HepG2 (cell line): ENCODE results near the gene NES. TPM values are rescaled to one million over a fixed set of nuclear protein-coding genes. Genes with fewer than 3 reads are reported as not detected.
A peak's percentile ranks its signal among the peaks of the same experiment; 100 is the strongest.

ENCODE experiments used
- E2F5 ChIP-seq: sonication (generic); formaldehyde crosslinking; conservative IDR thresholded peaks from 2 replicates; pipeline ENCODE4 v1.4.0; 2020; ENCODE audit warnings: missing genetic modification reagents
- ELF1 ChIP-seq: sonication (generic); formaldehyde crosslinking; IDR thresholded peaks from 2 replicates; pipeline ENCODE4 v1.4.0; 2020; ENCODE audit warnings: missing genetic modification reagents
- ELF4 ChIP-seq: sonication (generic); formaldehyde crosslinking; IDR thresholded peaks from 2 replicates; pipeline ENCODE4 v1.5.0; 2020; ENCODE audit warnings: missing genetic modification reagents, mild to moderate bottlenecking, moderate library complexity, borderline replicate concordance
- FOXP1 ChIP-seq, 2 experiments: fragments of 450-650 bp in 1 of 2; IDR thresholded peaks; 2 replicates each; pipeline ENCODE4 v1.6.1; 2017 to 2018; ENCODE audit warnings: antibody characterized with exemption in 1 of 2
- HOXA3 ChIP-seq: sonication (generic); formaldehyde crosslinking; IDR thresholded peaks from 2 replicates; pipeline ENCODE4 v1.5.0; 2020; ENCODE audit warnings: missing genetic modification reagents
- NFAT5 ChIP-seq: sonication (generic); formaldehyde crosslinking; IDR thresholded peaks from 2 replicates; pipeline ENCODE4 v1.4.0; 2020; ENCODE audit warnings: missing genetic modification reagents
- TBP ChIP-seq: sonication (generic); formaldehyde crosslinking; IDR thresholded peaks from 2 replicates; pipeline ENCODE4 v1.5.0; 2020; ENCODE audit warnings: missing genetic modification reagents
- TBX2 ChIP-seq: sonication (generic); formaldehyde crosslinking; IDR thresholded peaks from 2 replicates; pipeline ENCODE4 v1.5.0; 2020; ENCODE audit warnings: missing genetic modification reagents, mild to moderate bottlenecking, borderline replicate concordance
- ZNF331 ChIP-seq: sonication (generic); formaldehyde crosslinking; IDR thresholded peaks from 2 replicates; pipeline ENCODE4 v1.4.0; 2020; ENCODE audit warnings: missing genetic modification reagents
- ZNF710 ChIP-seq: sonication (generic); formaldehyde crosslinking; IDR thresholded peaks from 2 replicates; pipeline ENCODE4 v1.5.0; 2020; ENCODE audit warnings: mild to moderate bottlenecking, missing genetic modification reagents, borderline replicate concordance
- ZNF770 ChIP-seq: sonication (generic); formaldehyde crosslinking; IDR thresholded peaks from 2 replicates; pipeline ENCODE4 v1.5.0; 2020; ENCODE audit warnings: mild to moderate bottlenecking, missing genetic modification reagents
- polyA plus RNA-seq, 8 experiments: library from polyadenylated mRNA; depleted of rRNA in 3 of 8; stranded (reverse) in 7 of 8; unstranded in 1 of 8; fragments of >200 nt; fragmentation: Illumina TruSeq in 4 of 8; extraction: Trizol in 4 of 8; gene quantifications; 2 replicates each; pipeline versions ENCODE4 v1.2.1 to v1.2.3, GENCODE V29; 2011 to 2016; ENCODE audit warnings: low read depth in 4 of 8, missing spikeins in 1 of 8, mixed read lengths in 1 of 8; ENCODE audit not compliant: insufficient read depth in 1 of 8
- total RNA-seq, 5 experiments: library from RNA; depleted of rRNA; stranded (reverse); fragments of >200 nt; fragmentation: Illumina TruSeq; extraction: Trizol; gene quantifications; 2 replicates each; pipeline ENCODE4 v1.2.3, GENCODE V29; 2016; ENCODE audit warnings: low read depth in 1 of 5
- TF ChIP-seq, protein P1 (sequence below): IDR thresholded peaks from 2 replicates; pipeline ENCODE4 v1.6.1; 2016; ENCODE audit warnings: mild to moderate bottlenecking
- TF ChIP-seq, protein P2 (sequence below): sonication (generic); formaldehyde crosslinking; IDR thresholded peaks from 2 replicates; pipeline ENCODE4 v1.5.1; 2020; ENCODE audit warnings: mild to moderate bottlenecking, moderate library complexity, missing genetic modification reagents

The NES gene
- total and polyA plus RNA-seq, 2 of the 13 experiments (the other 11 are each of a cell fraction or from before 2014, with no cell fraction given) = 1.7 to 16.6 TPM

- TF ChIP-seq ZNF770 = 0 out of 2 replicates have a peak, but pooled peaks have one; percentile 8
- TF ChIP-seq ZNF710 (CRISPR knock-in tag) = peak; percentile 49; the same call in 1 of the 2 replicates
- 0 out of 2 replicates have a peak, but pooled peaks have one; percentile 21 for TF ChIP-seq ZNF331 (CRISPR knock-in tag)
- TF ChIP-seq HOXA3 (CRISPR knock-in tag) = peak; percentile 60; the same call in 1 of the 2 replicates
- no peak for TF ChIP-seq ELF4 (CRISPR knock-in tag)
- TF ChIP-seq, protein P1, sequence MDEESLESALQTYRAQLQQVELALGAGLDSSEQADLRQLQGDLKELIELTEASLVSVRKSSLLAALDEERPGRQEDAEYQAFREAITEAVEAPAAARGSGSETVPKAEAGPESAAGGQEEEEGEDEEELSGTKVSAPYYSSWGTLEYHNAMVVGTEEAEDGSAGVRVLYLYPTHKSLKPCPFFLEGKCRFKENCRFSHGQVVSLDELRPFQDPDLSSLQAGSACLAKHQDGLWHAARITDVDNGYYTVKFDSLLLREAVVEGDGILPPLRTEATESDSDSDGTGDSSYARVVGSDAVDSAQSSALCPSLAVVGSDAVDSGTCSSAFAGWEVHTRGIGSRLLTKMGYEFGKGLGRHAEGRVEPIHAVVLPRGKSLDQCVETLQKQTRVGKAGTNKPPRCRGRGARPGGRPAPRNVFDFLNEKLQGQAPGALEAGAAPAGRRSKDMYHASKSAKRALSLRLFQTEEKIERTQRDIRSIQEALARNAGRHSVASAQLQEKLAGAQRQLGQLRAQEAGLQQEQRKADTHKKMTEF (CRISPR knock-in tag) = 0 out of 2 replicates have a peak, but pooled peaks have one; percentile 18
- TF ChIP-seq FOXP1 (IDR thresholded peaks at IDR 0.05) = no peak
- TF ChIP-seq FOXP1 (CRISPR knock-in tag; IDR thresholded peaks at IDR 0.05) = no peak
- TF ChIP-seq, protein P2, sequence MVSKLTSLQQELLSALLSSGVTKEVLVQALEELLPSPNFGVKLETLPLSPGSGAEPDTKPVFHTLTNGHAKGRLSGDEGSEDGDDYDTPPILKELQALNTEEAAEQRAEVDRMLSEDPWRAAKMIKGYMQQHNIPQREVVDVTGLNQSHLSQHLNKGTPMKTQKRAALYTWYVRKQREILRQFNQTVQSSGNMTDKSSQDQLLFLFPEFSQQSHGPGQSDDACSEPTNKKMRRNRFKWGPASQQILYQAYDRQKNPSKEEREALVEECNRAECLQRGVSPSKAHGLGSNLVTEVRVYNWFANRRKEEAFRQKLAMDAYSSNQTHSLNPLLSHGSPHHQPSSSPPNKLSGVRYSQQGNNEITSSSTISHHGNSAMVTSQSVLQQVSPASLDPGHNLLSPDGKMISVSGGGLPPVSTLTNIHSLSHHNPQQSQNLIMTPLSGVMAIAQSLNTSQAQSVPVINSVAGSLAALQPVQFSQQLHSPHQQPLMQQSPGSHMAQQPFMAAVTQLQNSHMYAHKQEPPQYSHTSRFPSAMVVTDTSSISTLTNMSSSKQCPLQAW (CRISPR knock-in tag) = peak; percentile 64; the same call in 1 of the 2 replicates
- TF ChIP-seq TBX2 (CRISPR knock-in tag) = peak; percentile 29; the same call in 1 of the 2 replicates
- peak; percentile 82 for TF ChIP-seq E2F5 (CRISPR knock-in tag)
- TF ChIP-seq NFAT5 (CRISPR knock-in tag) = 0 out of 2 replicates have a peak, but pooled peaks have one; percentile 26
- TF ChIP-seq ELF1 (CRISPR knock-in tag) = 0 out of 2 replicates have a peak, but pooled peaks have one; percentile 17
- no peak for TF ChIP-seq TBP
Measured at GRCh38 chr1:156676820-156677615, at the start of gene NES (continued).
